GM18517 (cell line): ENCODE measurements around the gene CDK2.
"Not testable (repeated sequence)": the region's sequence is repeated elsewhere in the genome, so short reads cannot be mapped to it uniquely, and the experiment has no call there.

ENCODE experiments used
- ATAC-seq: cut with Tn5 transposase; IDR thresholded peaks from one replicate; pipeline ENCODE4 v1.9.1; 2021; ENCODE audit warnings: mild to moderate bottlenecking, moderate library complexity; ENCODE audit not compliant: unreplicated experiment

The CDK2 gene

GRCh38 chr12:55979069-55979468, 12.4 kb downstream of the CDK2 start:
- no peak for ATAC-seq

GRCh38 chr12:55981882-55982281, 15.3 kb downstream of the CDK2 start:
- not testable (repeated sequence) for ATAC-seq

GRCh38 chr12:55982319-55982936, 15.8 kb downstream of the CDK2 start:
- no peak for ATAC-seq

- ATAC-seq: no peak
Observed at GRCh38 chr12:55983232-55983842, 16.7 kb downstream of the CDK2 start.

GRCh38 chr12:55984861-55985260, 18.2 kb downstream of the CDK2 start:
- ATAC-seq: no peak

GRCh38 chr12:55985341-55985740, 18.7 kb downstream of the CDK2 start:
- no peak for ATAC-seq

GRCh38 chr12:55985976-55986375, 19.3 kb downstream of the CDK2 start:
- ATAC-seq: not testable (repeated sequence)

GRCh38 chr12:55991110-55991509, 24.5 kb downstream of the CDK2 start:
- no peak for ATAC-seq

GRCh38 chr12:55993230-55993853, 26.7 kb downstream of the CDK2 start:
- no peak for ATAC-seq

GRCh38 chr12:55995366-55995765, 28.7 kb downstream of the CDK2 start:
- no peak for ATAC-seq

GRCh38 chr12:55996201-55996714, 29.6 kb downstream of the CDK2 start:
- no peak for ATAC-seq

- peak; percentile 97 for ATAC-seq
Observed at GRCh38 chr12:55996715-55997534, 30.3 kb downstream of the CDK2 start, which contains the start of gene SUOX. TSS of gene SUOX (plus strand) at chr12:55997276. CDS start at chr12:56002222, 4,946 bp downstream.

GRCh38 chr12:55997535-55997859, 30.9 kb downstream of the CDK2 start:
- ATAC-seq: no peak

GRCh38 chr12:55999522-55999921, 32.9 kb downstream of the CDK2 start:
- not testable (repeated sequence) for ATAC-seq

- not testable (repeated sequence) for ATAC-seq
Observed at GRCh38 chr12:55999999-56000540, 33.4 kb downstream of the CDK2 start.

GRCh38 chr12:56001487-56002100, 35.0 kb downstream of the CDK2 start:
- no peak for ATAC-seq

GRCh38 chr12:56003376-56003775, 36.7 kb downstream of the CDK2 start:
- not testable (repeated sequence) for ATAC-seq

GRCh38 chr12:56004211-56004610, 37.6 kb downstream of the CDK2 start:
- ATAC-seq: no peak

GRCh38 chr12:56007564-56008559, 41.2 kb downstream of the CDK2 start:
- no peak for ATAC-seq
